ENCODE measurements around the gene ABLIM3.

- TF ChIP-seq EZH2 (IDR thresholded peaks at IDR 0.05; ENCODE audit: borderline replicate concordance) (no peak), CTCF (IDR thresholded peaks at IDR 0.05; ENCODE audit: poor library complexity) (no peak)
Observed at GRCh38 chr5:149177911-149178565, 36.7 kb downstream of the ABLIM3 start.

Data from hepatocyte (in vitro differentiated cells).